Cerebellar cortex (tissue), 1 donor: ENCODE measurements around the gene SDK1.

Experiments
- DNase-seq: peaks from one replicate; pipeline ENCODE4 v3.0.0-alpha.2; 2015; ENCODE audit warnings: low spot score

The SDK1 gene

GRCh38 chr7:3805151-3805550 lies 504.1 kb downstream of the SDK1 start:
- DNase-seq, result no peak

GRCh38 chr7:3806516-3806915 lies 505.5 kb downstream of the SDK1 start:
- DNase-seq, result no peak

GRCh38 chr7:3807824-3808223 lies 506.8 kb downstream of the SDK1 start:
- no peak for DNase-seq

- DNase-seq, result no peak
Observed at GRCh38 chr7:3821488-3821887, 520.4 kb downstream of the SDK1 start.

- DNase-seq, result no peak
Observed at GRCh38 chr7:3825491-3825890, 524.4 kb downstream of the SDK1 start.

GRCh38 chr7:3832199-3832598 lies 531.1 kb downstream of the SDK1 start:
- DNase-seq, result no peak

GRCh38 chr7:3835109-3835508 lies 534.1 kb downstream of the SDK1 start:
- DNase-seq, result no peak

GRCh38 chr7:3836855-3837254 lies 535.8 kb downstream of the SDK1 start:
- no peak for DNase-seq

GRCh38 chr7:3844540-3845151 lies 543.6 kb downstream of the SDK1 start:
- no peak for DNase-seq

- DNase-seq, result no peak
Observed at GRCh38 chr7:3846738-3847137, 545.7 kb downstream of the SDK1 start.

- no peak for DNase-seq
Observed at GRCh38 chr7:3847336-3847735, 546.3 kb downstream of the SDK1 start.

GRCh38 chr7:3859431-3859830 lies 558.4 kb downstream of the SDK1 start:
- no peak for DNase-seq

GRCh38 chr7:3860932-3861331 lies 559.9 kb downstream of the SDK1 start:
- no peak for DNase-seq

GRCh38 chr7:3861386-3861785 lies 560.3 kb downstream of the SDK1 start:
- DNase-seq, result no peak

GRCh38 chr7:3861941-3862340 lies 560.9 kb downstream of the SDK1 start:
- no peak for DNase-seq

GRCh38 chr7:3862774-3863173 lies 561.7 kb downstream of the SDK1 start:
- DNase-seq, result no peak

- DNase-seq, result no peak
Observed at GRCh38 chr7:3866277-3866676, 565.2 kb downstream of the SDK1 start.

- no peak for DNase-seq
Observed at GRCh38 chr7:3867863-3868262, 566.8 kb downstream of the SDK1 start.

GRCh38 chr7:3879355-3880075 lies 578.5 kb downstream of the SDK1 start:
- no peak for DNase-seq

- no peak for DNase-seq
Observed at GRCh38 chr7:3880228-3880987, 579.4 kb downstream of the SDK1 start.

GRCh38 chr7:3882782-3883181 lies 581.7 kb downstream of the SDK1 start:
- no peak for DNase-seq

GRCh38 chr7:3884543-3884942 lies 583.5 kb downstream of the SDK1 start:
- DNase-seq, result no peak

GRCh38 chr7:3887096-3887690 lies 586.1 kb downstream of the SDK1 start:
- no peak for DNase-seq
